Measurements from ENCODE around the gene ESYT1. TPM values are rescaled to one million over a fixed set of nuclear protein-coding genes. Genes with fewer than 3 reads are reported as not detected.

Gene ESYT1
- total and polyA plus RNA-seq, 2 donors (not counting 3 experiments of a cell fraction or from before 2014, with no cell fraction given), result 161 to 234 TPM

DNA sequence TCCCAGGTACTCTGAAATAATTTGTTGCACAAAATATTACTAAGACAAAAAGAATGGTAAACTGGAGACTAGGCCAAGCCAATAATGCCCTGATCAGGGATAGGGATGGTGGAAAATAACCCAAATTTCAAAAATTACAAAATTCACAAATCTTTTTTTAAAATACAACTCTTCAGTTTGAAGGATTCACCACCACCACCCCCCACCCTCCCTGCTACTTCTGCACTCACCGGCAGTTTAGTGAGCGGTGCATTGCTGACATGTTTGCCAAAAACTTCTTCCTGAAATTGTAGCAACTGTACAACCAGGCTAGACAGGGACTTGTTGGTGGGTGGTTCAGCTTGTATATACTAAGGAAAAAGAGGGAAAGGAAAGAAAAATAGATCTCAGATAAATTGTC lies 58.9 kb downstream of the ESYT1 start:
- no peak overlapping the region for H3K9ac ChIP-seq (replicated peaks; ENCODE audit: extremely low read depth, insufficient read depth, low read length)
- DNase-seq (ENCODE audit: low read depth, low spot score) (no peak), FAIRE-seq (no peak)
- POLR2A ChIA-PET, result interaction anchor here (1.3 kb wide), 1 partner anchor 68 kb away, joined by 4 read pairs; no protein-coding TSS in a partner anchor
- H3K79me2 ChIP-seq (ENCODE audit: control insufficient read depth, insufficient read depth, low read length), result peaks cover 33% of the 10 kb centered on the region
- no peaks in the 10 kb centered on the region for H3K9me3 ChIP-seq (replicated peaks; ENCODE audit: control insufficient read depth, insufficient read depth, low read length)
- no peak overlapping the region for H3K4me3 ChIP-seq (replicated peaks in 1 of 3; ENCODE audit: insufficient read depth in 1 of 3, low read depth in 1 of 3, low read length in 3 of 3)
- peaks cover 20% of the 10 kb centered on the region for H3K4me1 ChIP-seq (ENCODE audit: control insufficient read depth, extremely low read depth, insufficient read depth, low read length)
- dilution Hi-C loops (cut with MboI; ENCODE audit: extremely low pct_ligation_motif_present, low sequenced_read_pairs) (no loop called here), intact Hi-C loops (cut with micrococcal nuclease) (no loop called here)
- no peaks in the 10 kb centered on the region for H3K9me1 ChIP-seq (replicated peaks; ENCODE audit: control insufficient read depth, extremely low read depth, insufficient read depth, low read length)
- H3K27me3 ChIP-seq (ENCODE audit: control insufficient read depth in 2 of 2, insufficient read depth in 2 of 2, low read length in 2 of 2), result no peaks in the 10 kb centered on the region
- TF ChIP-seq FOS (IDR thresholded peaks at IDR 0.05; ENCODE audit: borderline replicate concordance, insufficient read depth, low read length) (no peak), POLR2AphosphoS5 (IDR thresholded peaks at IDR 0.05; ENCODE audit: insufficient read depth, low read depth, low read length) (no peak), EZH2 (IDR thresholded peaks at IDR 0.05; ENCODE audit: borderline replicate concordance, low read depth, low read length, severe bottlenecking) (no peak), MYC (IDR thresholded peaks at IDR 0.05; ENCODE audit: low read depth, low read length) (no peak), GATA2 (IDR thresholded peaks at IDR 0.05; ENCODE audit: insufficient read depth, insufficient read length, low read depth, low read length) (no peak), JUN (IDR thresholded peaks at IDR 0.05; ENCODE audit: borderline replicate concordance, insufficient read depth, insufficient read length, low read depth) (no peak), POLR2A (IDR thresholded peaks at IDR 0.05; ENCODE audit: low read depth, low read length) (no peak)
- TF ChIP-seq, protein P1, sequence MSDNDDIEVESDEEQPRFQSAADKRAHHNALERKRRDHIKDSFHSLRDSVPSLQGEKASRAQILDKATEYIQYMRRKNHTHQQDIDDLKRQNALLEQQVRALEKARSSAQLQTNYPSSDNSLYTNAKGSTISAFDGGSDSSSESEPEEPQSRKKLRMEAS (IDR thresholded peaks at IDR 0.05; ENCODE audit: insufficient read depth, insufficient read length), result no peak
- TF ChIP-seq, protein P2, sequence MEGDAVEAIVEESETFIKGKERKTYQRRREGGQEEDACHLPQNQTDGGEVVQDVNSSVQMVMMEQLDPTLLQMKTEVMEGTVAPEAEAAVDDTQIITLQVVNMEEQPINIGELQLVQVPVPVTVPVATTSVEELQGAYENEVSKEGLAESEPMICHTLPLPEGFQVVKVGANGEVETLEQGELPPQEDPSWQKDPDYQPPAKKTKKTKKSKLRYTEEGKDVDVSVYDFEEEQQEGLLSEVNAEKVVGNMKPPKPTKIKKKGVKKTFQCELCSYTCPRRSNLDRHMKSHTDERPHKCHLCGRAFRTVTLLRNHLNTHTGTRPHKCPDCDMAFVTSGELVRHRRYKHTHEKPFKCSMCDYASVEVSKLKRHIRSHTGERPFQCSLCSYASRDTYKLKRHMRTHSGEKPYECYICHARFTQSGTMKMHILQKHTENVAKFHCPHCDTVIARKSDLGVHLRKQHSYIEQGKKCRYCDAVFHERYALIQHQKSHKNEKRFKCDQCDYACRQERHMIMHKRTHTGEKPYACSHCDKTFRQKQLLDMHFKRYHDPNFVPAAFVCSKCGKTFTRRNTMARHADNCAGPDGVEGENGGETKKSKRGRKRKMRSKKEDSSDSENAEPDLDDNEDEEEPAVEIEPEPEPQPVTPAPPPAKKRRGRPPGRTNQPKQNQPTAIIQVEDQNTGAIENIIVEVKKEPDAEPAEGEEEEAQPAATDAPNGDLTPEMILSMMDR (IDR thresholded peaks at IDR 0.05; ENCODE audit: extremely low read depth in 1 of 2, insufficient read depth in 1 of 2, low read depth in 1 of 2, low read length in 2 of 2), result no peak
- no peaks in the 10 kb centered on the region for H4K20me1 ChIP-seq (replicated peaks; ENCODE audit: control insufficient read depth, extremely low read depth, insufficient read depth, low read length)
- H3K4me2 ChIP-seq (ENCODE audit: insufficient read depth, low read length), result no peak overlapping the region
- no TSS peak for BruUV-seq (replicated peaks)
- peaks cover 10 to 11% of the 10 kb centered on the region in 2 experiments for H3K36me3 ChIP-seq (ENCODE audit: control insufficient read depth in 2 of 2, extremely low read depth in 1 of 2, insufficient read depth in 2 of 2, low read length in 2 of 2)
- CTCF ChIA-PET, result interaction anchor here (4.3 kb wide), 1 partner anchor 66 kb away, joined by 236 read pairs; the partner anchor contains the start of genes RPL41 and ZC3H10
- no peak overlapping the region for H2AFZ ChIP-seq (ENCODE audit: low read depth, low read length)
- H3K27ac ChIP-seq (ENCODE audit: insufficient read depth, low read depth, low read length), result no peak overlapping the region
